HepG2 (cell line): ENCODE results near the gene MTX1. TPM values are rescaled to one million over a fixed set of nuclear protein-coding genes. Genes with fewer than 3 reads are reported as not detected.

Experiments used
- FOXC1 ChIP-seq: sonication (generic); formaldehyde crosslinking; IDR thresholded peaks from 2 replicates; pipeline ENCODE4 v1.8.0; 2022; ENCODE audit warnings: mild to moderate bottlenecking, missing genetic modification reagents, borderline replicate concordance
- HES4 ChIP-seq: sonication (generic); formaldehyde crosslinking; IDR thresholded peaks from 2 replicates; pipeline ENCODE4 v1.9.0; 2021; ENCODE audit warnings: mild to moderate bottlenecking, missing genetic modification reagents, borderline replicate concordance
- SYNCRIP ChIP-seq: fragments of 200-400 bp; formaldehyde crosslinking; IDR thresholded peaks from 2 replicates; pipeline ENCODE4 v1.6.1; 2018; ENCODE audit warnings: mild to moderate bottlenecking, low read depth, low read length; ENCODE audit not compliant: insufficient read depth
- TOE1 ChIP-seq: sonication (generic); formaldehyde crosslinking; IDR thresholded peaks from 2 replicates; pipeline ENCODE4 v1.4.0; 2020; ENCODE audit warnings: mild to moderate bottlenecking, missing genetic modification reagents
- ZBTB42 ChIP-seq: sonication (generic); formaldehyde crosslinking; IDR thresholded peaks from 2 replicates; pipeline ENCODE4 v1.5.0; 2020; ENCODE audit warnings: mild to moderate bottlenecking, missing genetic modification reagents
- ZNF136 ChIP-seq: sonication (generic); formaldehyde crosslinking; IDR thresholded peaks from 2 replicates; pipeline ENCODE4 v1.8.1; 2022; ENCODE audit warnings: low read depth, mild to moderate bottlenecking, moderate library complexity, missing genetic modification reagents
- ZNF33A ChIP-seq: sonication (generic); formaldehyde crosslinking; IDR thresholded peaks from 2 replicates; pipeline ENCODE4 v1.5.1; 2020; ENCODE audit warnings: missing genetic modification reagents, mild to moderate bottlenecking, moderate library complexity, borderline replicate concordance
- ZNF496 ChIP-seq: sonication (generic); formaldehyde crosslinking; IDR thresholded peaks from 2 replicates; pipeline ENCODE4 v1.8.1; 2023; ENCODE audit warnings: mild to moderate bottlenecking, moderate library complexity, missing genetic modification reagents; ENCODE audit not compliant: insufficient replicate concordance
- ZNF567 ChIP-seq: sonication (generic); formaldehyde crosslinking; IDR thresholded peaks from 2 replicates; pipeline ENCODE4 v1.8.1; 2023; ENCODE audit warnings: mild to moderate bottlenecking, missing genetic modification reagents, borderline replicate concordance
- polyA plus RNA-seq, 8 experiments: library from polyadenylated mRNA; depleted of rRNA in 3 of 8; stranded (reverse) in 7 of 8; unstranded in 1 of 8; fragments of >200 nt; fragmentation: Illumina TruSeq in 4 of 8; extraction: Trizol in 4 of 8; gene quantifications; 2 replicates each; pipeline versions ENCODE4 v1.2.1 to v1.2.3, GENCODE V29; 2011 to 2016; ENCODE audit warnings: low read depth in 4 of 8, missing spikeins in 1 of 8, mixed read lengths in 1 of 8; ENCODE audit not compliant: insufficient read depth in 1 of 8
- total RNA-seq, 5 experiments: library from RNA; depleted of rRNA; stranded (reverse); fragments of >200 nt; fragmentation: Illumina TruSeq; extraction: Trizol; gene quantifications; 2 replicates each; pipeline ENCODE4 v1.2.3, GENCODE V29; 2016; ENCODE audit warnings: low read depth in 1 of 5
- TF ChIP-seq, protein P1 (sequence below): sonication (generic); formaldehyde crosslinking; IDR thresholded peaks from 2 replicates; pipeline ENCODE4 v1.4.0; 2020; ENCODE audit warnings: missing genetic modification reagents
- TF ChIP-seq, protein P2 (sequence below): IDR thresholded peaks from 2 replicates; pipeline ENCODE4 v1.6.1; 2016; ENCODE audit warnings: low read depth, missing genetic modification reagents, missing compliant biosample characterization

Gene MTX1
- total and polyA plus RNA-seq, 2 of the 13 experiments (the other 11 are each of a cell fraction or from before 2014, with no cell fraction given): 64.5 to 72.6 TPM

DNA sequence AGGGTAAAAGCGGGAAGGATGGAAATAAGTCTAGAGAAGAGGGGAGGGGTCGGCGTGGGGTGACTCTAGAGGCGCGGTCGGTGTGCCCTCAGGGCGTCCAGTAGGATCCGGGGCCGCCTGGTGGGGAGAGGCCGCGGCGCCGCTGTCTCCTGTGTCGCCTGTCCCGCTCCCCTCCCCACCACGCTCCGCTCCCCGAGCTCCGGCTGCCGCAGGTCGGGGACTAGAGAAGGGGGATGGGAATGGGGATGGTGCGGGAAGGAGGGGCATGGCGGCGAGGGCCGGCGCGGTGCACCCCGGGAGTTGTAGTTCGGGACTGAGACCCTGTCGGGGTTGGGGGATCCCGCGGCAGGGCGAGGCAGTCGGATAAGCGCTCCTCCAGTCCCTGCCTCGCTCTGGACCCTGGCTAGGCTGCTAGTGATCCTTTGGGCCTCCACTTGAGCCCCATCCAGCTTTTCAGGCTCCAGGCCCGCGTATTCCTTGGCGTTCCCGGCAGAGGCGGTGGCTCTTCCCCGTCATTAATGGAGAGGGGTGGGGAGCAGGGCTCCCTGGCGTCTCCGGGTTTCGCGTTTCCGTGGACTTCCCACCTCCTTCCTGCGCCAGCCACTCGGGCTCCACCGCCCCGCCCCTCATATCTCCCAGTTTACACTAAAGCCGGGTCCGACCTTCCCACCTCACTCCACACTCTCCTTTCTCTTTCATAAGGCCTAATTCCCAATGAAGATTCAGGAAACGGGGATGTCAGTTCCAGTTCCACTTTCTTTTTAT lies 46.9 kb downstream of the MTX1 start, which contains the start of gene ENTREP3 (continued):
- no peak for TF ChIP-seq ZNF33A (CRISPR knock-in tag)
- TF ChIP-seq TOE1 (CRISPR knock-in tag): no peak
- no peak for TF ChIP-seq FOXC1 (CRISPR knock-in tag)
- TF ChIP-seq, protein P1, sequence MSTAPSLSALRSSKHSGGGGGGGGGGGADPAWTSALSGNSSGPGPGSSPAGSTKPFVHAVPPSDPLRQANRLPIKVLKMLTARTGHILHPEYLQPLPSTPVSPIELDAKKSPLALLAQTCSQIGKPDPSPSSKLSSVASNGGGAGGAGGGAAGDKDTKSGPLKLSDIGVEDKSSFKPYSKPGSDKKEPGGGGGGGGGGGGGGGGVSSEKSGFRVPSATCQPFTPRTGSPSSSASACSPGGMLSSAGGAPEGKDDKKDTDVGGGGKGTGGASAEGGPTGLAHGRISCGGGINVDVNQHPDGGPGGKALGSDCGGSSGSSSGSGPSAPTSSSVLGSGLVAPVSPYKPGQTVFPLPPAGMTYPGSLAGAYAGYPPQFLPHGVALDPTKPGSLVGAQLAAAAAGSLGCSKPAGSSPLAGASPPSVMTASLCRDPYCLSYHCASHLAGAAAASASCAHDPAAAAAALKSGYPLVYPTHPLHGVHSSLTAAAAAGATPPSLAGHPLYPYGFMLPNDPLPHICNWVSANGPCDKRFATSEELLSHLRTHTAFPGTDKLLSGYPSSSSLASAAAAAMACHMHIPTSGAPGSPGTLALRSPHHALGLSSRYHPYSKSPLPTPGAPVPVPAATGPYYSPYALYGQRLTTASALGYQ (CRISPR knock-in tag): no peak
- no peak for TF ChIP-seq ZNF496 (CRISPR knock-in tag)
- no peak for TF ChIP-seq SYNCRIP
- no peak for TF ChIP-seq HES4
- no peak for TF ChIP-seq ZBTB42 (CRISPR knock-in tag)
- TF ChIP-seq ZNF136 (CRISPR knock-in tag): no peak
- no peak for TF ChIP-seq ZNF567 (CRISPR knock-in tag)
- TF ChIP-seq, protein P2, sequence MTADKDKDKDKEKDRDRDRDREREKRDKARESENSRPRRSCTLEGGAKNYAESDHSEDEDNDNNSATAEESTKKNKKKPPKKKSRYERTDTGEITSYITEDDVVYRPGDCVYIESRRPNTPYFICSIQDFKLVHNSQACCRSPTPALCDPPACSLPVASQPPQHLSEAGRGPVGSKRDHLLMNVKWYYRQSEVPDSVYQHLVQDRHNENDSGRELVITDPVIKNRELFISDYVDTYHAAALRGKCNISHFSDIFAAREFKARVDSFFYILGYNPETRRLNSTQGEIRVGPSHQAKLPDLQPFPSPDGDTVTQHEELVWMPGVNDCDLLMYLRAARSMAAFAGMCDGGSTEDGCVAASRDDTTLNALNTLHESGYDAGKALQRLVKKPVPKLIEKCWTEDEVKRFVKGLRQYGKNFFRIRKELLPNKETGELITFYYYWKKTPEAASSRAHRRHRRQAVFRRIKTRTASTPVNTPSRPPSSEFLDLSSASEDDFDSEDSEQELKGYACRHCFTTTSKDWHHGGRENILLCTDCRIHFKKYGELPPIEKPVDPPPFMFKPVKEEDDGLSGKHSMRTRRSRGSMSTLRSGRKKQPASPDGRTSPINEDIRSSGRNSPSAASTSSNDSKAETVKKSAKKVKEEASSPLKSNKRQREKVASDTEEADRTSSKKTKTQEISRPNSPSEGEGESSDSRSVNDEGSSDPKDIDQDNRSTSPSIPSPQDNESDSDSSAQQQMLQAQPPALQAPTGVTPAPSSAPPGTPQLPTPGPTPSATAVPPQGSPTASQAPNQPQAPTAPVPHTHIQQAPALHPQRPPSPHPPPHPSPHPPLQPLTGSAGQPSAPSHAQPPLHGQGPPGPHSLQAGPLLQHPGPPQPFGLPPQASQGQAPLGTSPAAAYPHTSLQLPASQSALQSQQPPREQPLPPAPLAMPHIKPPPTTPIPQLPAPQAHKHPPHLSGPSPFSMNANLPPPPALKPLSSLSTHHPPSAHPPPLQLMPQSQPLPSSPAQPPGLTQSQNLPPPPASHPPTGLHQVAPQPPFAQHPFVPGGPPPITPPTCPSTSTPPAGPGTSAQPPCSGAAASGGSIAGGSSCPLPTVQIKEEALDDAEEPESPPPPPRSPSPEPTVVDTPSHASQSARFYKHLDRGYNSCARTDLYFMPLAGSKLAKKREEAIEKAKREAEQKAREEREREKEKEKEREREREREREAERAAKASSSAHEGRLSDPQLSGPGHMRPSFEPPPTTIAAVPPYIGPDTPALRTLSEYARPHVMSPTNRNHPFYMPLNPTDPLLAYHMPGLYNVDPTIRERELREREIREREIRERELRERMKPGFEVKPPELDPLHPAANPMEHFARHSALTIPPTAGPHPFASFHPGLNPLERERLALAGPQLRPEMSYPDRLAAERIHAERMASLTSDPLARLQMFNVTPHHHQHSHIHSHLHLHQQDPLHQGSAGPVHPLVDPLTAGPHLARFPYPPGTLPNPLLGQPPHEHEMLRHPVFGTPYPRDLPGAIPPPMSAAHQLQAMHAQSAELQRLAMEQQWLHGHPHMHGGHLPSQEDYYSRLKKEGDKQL (CRISPR knock-in tag): no peak
